K562 (cell line): ENCODE data around the gene PGM2.

Experiments
- EGR1 ChIP-seq: fragments of 450-650 bp; conservative IDR thresholded peaks from 2 replicates; pipeline ENCODE4 v1.6.1; 2017; ENCODE audit warnings: mild to moderate bottlenecking
- ETV6 ChIP-seq, 3 experiments: fragments of 150-350 bp in 1 of 3; sonication (generic) in 1 of 3; formaldehyde crosslinking in 1 of 3; IDR thresholded peaks; 2 replicates each; pipeline versions ENCODE4 v1.6.1 to v1.8.0; 2014 to 2022; ENCODE audit warnings: borderline replicate concordance in 2 of 3, low read depth in 2 of 3, antibody characterized with exemption in 1 of 3, low read length in 1 of 3, mild to moderate bottlenecking in 1 of 3, missing genetic modification reagents in 1 of 3
- MAFK ChIP-seq: IDR thresholded peaks from 2 replicates; pipeline ENCODE4 v1.6.1; 2011; ENCODE audit warnings: low read length, improper control_type of control experiment
- SETDB1 ChIP-seq: IDR thresholded peaks from one replicate; pipeline ENCODE4 v1.6.1; 2012; ENCODE audit warnings: low read length, control low read depth, inconsistent platforms
- SIRT6 ChIP-seq: IDR thresholded peaks from one replicate; pipeline ENCODE4 v1.6.1; 2012; ENCODE audit warnings: low read depth, mild to moderate bottlenecking, control low read depth, inconsistent platforms, low read length, moderate library complexity

DNA sequence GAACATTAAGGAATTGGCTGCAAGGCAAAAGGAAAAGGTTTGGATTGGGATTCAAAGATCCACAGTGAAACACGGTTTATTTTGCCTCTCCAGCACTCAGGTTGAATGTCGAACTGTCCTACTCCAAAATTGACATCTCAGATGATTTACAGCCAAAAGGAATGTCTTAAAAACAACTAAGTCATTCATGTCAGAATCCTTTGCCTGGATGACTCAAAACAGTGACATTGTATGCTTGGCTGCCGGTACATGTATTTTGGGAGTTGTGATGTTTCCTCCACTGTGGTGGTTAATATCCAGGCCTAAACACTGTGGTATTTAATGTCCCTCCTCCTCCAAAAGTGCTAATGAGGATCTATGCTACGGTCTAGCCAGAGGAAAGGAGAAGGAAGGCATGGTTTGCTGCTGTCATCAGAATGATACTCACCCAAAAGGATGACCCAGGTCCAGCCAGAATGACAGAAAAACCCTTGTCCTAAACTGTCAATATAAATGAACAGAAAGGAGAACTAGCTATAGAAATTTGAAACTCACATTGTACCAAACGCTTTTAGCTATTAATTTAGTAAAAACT lies 20.9 kb downstream of the PGM2 start:
- no peak for TF ChIP-seq ETV6 (IDR thresholded peaks at IDR 0.05; ENCODE audit: borderline replicate concordance in 1 of 2, low read depth in 2 of 2, low read length in 1 of 2)
- no peak for TF ChIP-seq ETV6 (CRISPR knock-in tag; IDR thresholded peaks at IDR 0.05; ENCODE audit: borderline replicate concordance)
- TF ChIP-seq MAFK, result no peak
- TF ChIP-seq EGR1, result no peak
- TF ChIP-seq SIRT6, result no peak
- TF ChIP-seq SETDB1, result no peak
